ENCODE data around the gene TAB2.

Gene TAB2

GRCh38 chr6:149317644-149318571 is at the start of gene TAB2:
TAB2 (plus strand) TSS chr6:149317712; CDS start chr6:149369998, 52,286 bp downstream.
- peak; percentile 84 for DNase-seq

GRCh38 chr6:149268146-149268545 is 49.4 kb upstream of the TAB2 start:
- no peak for DNase-seq

- DNase-seq: no peak
These were observed 48.7 kb upstream of the TAB2 start for GRCh38 chr6:149268768-149269167.

GRCh38 chr6:149270616-149271015 is 46.9 kb upstream of the TAB2 start:
- no peak for DNase-seq

- peak; percentile 87 for DNase-seq
These were observed 45.9 kb upstream of the TAB2 start for GRCh38 chr6:149271348-149272340.

- DNase-seq: no peak
These were observed 44.2 kb upstream of the TAB2 start for GRCh38 chr6:149273318-149273717.

- no peak for DNase-seq
These were observed 41.9 kb upstream of the TAB2 start for GRCh38 chr6:149275621-149276020.

GRCh38 chr6:149277621-149278020 is 39.9 kb upstream of the TAB2 start:
- no peak for DNase-seq

GRCh38 chr6:149278997-149279396 is 38.5 kb upstream of the TAB2 start:
- DNase-seq: no peak

GRCh38 chr6:149284904-149285303 is 32.6 kb upstream of the TAB2 start:
- DNase-seq: no peak

GRCh38 chr6:149285626-149286025 is 31.9 kb upstream of the TAB2 start:
- DNase-seq: no peak

GRCh38 chr6:149286905-149287304 is 30.6 kb upstream of the TAB2 start:
- DNase-seq: no peak

- DNase-seq: no peak
These were observed 28.2 kb upstream of the TAB2 start for GRCh38 chr6:149289192-149289781.

GRCh38 chr6:149289966-149290365 is 27.5 kb upstream of the TAB2 start:
- no peak for DNase-seq

GRCh38 chr6:149293244-149293643 is 24.3 kb upstream of the TAB2 start:
- no peak for DNase-seq

GRCh38 chr6:149300563-149300962 is 16.9 kb upstream of the TAB2 start:
- DNase-seq: no peak

- DNase-seq: no peak
These were observed 14.8 kb upstream of the TAB2 start for GRCh38 chr6:149302723-149303122.

GRCh38 chr6:149303468-149303867 is 14.0 kb upstream of the TAB2 start:
- no peak for DNase-seq

GRCh38 chr6:149305372-149305771 is 12.1 kb upstream of the TAB2 start:
- DNase-seq: no peak

- DNase-seq: no peak
These were observed 10.5 kb upstream of the TAB2 start for GRCh38 chr6:149306967-149307366.

- DNase-seq: no peak
These were observed 6.2 kb upstream of the TAB2 start for GRCh38 chr6:149311293-149311692.

- no peak for DNase-seq
These were observed 5.7 kb upstream of the TAB2 start for GRCh38 chr6:149311766-149312165.

- no peak for DNase-seq
These were observed 4.4 kb upstream of the TAB2 start for GRCh38 chr6:149313070-149313469.
